ENCODE data around the gene DNAJA4.

The DNAJA4 gene

DNA sequence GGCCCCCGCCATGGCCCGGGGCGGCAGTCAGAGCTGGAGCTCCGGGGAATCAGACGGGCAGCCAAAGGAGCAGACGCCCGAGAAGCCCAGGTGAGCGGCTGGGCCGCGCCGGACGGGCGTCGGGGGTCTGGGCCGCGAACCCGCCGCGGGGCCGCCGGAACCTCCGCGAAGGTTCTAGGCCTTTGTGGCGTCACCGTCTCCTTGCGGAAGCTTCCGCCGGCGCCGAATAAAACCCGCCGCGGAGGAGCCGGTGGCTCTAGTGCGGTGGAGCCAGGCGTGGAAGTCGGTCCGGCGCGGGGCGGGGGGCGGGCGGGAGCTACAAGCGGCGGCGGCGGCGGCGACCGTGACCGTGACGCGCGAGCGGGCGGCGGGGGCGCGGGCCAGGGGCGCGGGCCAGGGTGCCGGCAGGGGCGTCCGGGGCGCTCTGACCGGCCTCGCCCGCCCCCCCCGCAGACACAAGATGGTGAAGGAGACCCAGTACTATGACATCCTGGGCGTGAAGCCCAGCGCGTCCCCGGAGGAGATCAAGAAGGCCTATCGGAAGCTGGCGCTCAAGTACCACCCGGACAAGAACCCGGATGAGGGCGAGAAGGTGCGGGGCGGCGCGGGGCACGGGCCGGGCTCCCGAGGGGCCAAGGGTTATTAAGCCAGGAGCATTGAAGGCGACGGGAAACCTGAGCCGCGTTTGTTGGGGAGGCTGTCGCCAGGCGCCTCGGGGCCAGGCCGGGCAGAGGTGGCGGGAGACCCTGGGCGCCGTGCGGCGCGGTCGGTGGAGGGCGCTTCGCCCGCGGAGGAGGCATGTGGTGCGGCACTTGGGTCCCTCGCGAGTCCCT, at the start of gene DNAJA4:
Gene DNAJA4 (plus strand): TSS at position 259 of the 833 bp plus-strand sequence. CDS start 202 bp downstream, at position 461.
- peak; percentile 50 for DNase-seq (ENCODE audit: low spot score)

- peak; percentile 22 for DNase-seq (ENCODE audit: low spot score)
Observed at GRCh38 chr15:78216276-78217104, 47.9 kb upstream of the DNAJA4 start.

GRCh38 chr15:78220713-78221112, 43.6 kb upstream of the DNAJA4 start:
- DNase-seq (ENCODE audit: low spot score), result no peak

DNA sequence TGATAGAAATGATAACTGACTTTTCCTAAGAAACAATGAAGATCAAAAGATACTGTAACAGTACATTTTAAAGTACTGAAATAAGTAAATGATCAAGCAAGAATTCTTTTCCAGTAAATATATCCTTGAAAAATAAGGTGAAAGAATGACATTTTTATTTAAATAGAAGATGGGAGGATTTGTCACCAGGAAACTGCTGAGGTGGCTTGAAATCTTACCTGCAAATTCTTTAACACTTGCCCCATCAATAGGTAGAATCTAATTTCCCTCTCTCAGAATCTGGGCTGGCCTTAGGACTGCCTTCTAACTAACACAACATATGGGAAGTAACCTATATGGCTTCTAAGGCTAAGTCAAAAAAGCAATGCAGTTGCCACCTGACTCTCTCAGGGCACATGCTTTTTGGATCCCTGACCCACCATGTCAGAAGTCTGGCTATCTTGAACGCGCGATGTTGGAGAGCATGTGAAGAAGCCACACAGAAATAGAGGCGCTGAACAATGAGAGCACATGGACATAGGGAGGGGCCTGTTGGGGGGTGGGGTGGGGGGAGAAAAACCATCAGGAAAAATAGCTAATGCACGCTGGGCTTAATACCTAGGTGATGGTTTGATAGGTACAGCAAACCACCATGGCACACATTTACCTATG, 41.5 kb upstream of the DNAJA4 start:
- no peak for DNase-seq (ENCODE audit: low spot score)

- DNase-seq (ENCODE audit: low spot score), result no peak
Observed at GRCh38 chr15:78223396-78224022, 40.9 kb upstream of the DNAJA4 start.

DNA sequence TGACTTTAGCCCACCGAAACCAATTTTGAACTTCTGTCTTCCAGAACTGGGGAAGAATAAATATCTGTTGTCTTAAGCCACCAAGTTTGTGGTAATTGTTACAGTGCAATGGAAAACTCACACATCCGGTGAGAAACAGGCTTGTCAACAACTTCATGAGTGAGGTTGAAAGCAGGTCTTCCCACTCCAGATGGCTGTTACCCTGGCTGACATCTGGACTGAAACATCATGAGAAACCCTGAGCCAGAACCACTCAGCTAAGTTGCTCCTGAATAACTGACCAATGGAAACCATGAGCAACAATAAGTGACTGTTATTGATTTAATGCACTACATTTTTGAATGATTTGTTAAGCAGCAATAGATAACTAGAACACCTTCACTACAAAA, 40.3 kb upstream of the DNAJA4 start:
- DNase-seq (ENCODE audit: low spot score), result no peak

GRCh38 chr15:78225783-78226541, 38.4 kb upstream of the DNAJA4 start:
- no peak for DNase-seq (ENCODE audit: low spot score)

GRCh38 chr15:78228356-78228996, 35.9 kb upstream of the DNAJA4 start:
- no peak for DNase-seq (ENCODE audit: low spot score)

- no peak for DNase-seq (ENCODE audit: low spot score)
Observed at GRCh38 chr15:78229431-78230406, 34.6 kb upstream of the DNAJA4 start.

- DNase-seq (ENCODE audit: low spot score), result no peak
Observed at GRCh38 chr15:78232951-78233350, 31.4 kb upstream of the DNAJA4 start.

GRCh38 chr15:78233496-78233895, 30.9 kb upstream of the DNAJA4 start:
- no peak for DNase-seq (ENCODE audit: low spot score)

DNA sequence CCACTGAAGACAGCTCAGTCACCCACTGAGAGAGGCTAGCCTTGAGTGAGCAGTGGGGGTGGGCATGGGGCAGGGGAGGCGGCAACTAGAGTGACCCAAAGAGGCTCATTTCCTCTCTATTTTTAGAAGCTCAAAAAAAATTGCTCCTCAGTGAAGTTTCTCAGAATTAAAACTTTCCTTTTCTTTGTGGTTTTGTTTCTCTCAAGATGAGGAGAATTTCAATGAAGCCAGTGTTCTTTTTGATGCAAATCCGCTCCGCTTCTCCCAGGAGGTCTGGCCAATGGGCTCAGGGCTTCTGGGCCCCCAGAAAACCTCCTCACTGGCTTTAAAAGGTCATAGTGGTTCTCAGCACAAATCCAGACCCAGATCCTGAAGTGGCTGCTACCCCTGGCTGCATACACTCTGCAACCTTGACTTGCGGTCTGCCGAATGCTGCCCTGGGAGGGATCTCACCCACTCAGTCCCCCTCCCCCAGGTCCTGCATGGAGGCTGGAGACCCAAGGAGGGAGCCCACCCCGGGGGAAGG, 29.8 kb upstream of the DNAJA4 start, which contains the start of gene ACSBG1:
Gene ACSBG1 (minus strand): TSS at position 51 of the 526 bp plus-strand sequence. CDS start 64 bp downstream, outside the sequence.
- peak; percentile 17 for DNase-seq (ENCODE audit: low spot score)

GRCh38 chr15:78236491-78236890, 27.9 kb upstream of the DNAJA4 start:
- DNase-seq (ENCODE audit: low spot score), result no peak

DNA sequence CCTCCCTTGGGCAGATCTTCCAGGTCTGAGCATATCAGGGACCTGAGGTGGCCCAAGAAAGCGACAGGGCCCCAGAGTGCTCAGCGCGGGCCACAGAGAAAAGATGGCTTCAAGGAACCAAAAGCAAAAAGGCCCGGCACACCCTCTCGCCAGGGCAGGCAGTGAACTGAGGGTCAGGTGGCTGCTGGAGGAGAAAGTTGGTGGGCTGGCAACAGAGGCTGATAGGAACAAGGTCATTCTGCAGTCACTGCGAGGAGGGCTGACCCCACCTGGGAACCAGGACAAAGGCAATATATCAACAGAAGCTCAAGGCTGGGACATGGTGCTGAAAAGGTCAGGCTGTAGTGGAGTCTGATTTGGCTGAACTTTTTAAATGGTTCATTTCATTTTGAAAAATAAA, 27.2 kb upstream of the DNAJA4 start:
- no peak for DNase-seq (ENCODE audit: low spot score)

DNA sequence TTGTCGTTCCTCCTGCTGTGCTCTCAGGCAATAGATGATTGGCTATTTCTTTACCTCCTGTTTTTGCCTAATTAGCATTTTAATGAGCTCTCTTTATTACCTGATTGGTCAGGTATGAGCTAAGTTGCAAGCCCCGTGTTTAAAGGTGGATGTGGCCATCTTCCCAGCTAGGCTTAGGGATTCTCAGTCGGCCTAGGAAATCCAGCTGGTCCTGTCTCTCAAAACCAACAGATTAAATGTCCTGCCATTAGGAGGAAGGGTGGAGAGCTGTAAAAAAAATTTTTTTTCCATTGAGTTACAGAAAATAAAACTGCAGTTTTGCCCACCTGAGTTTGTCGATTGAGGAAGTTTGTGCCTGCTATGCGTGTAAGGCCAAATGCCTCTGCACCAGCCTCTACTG, 24.6 kb upstream of the DNAJA4 start:
- no peak for DNase-seq (ENCODE audit: low spot score)

DNA sequence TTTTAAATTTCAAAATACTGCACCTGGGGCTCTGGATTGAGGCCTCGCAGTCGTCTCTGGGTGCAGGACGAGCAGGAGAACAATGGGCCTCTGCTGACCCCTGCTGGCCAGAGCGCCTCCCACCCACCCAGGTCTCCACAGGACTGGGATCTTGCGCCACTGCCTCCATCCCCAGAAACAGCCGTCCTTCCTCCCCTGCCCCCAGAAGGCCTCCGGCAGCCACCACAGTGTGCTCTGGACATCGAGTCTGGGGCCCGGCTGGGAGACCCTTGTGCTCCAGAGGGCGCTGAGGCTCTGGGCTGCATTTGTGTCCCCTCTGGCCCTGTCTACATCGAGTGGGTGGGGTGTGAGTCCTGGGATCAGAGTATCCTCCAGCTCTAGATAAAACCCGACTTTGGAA, 23.3 kb upstream of the DNAJA4 start:
- DNase-seq (ENCODE audit: low spot score), result peak; percentile 74

DNA sequence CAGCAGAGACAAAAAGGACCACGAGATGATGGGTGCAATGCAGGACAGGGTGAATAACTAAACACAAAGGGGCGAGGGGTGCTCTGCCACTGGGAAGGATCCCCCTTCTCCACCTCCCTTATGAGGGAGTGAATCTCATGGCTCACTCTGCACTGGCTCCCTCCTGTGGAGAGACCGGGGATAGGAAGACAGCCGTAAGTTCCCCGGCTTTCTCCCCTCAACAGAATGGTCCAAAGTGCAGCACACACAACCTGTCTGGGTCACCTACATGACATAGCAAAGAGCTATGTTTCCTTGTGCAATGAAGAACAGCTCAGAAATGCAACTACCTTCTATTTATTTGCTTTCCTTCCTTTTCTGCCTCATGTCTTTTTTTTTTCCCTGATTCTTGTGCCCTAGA, 22.2 kb upstream of the DNAJA4 start:
- peak; percentile 35 for DNase-seq (ENCODE audit: low spot score)

DNA sequence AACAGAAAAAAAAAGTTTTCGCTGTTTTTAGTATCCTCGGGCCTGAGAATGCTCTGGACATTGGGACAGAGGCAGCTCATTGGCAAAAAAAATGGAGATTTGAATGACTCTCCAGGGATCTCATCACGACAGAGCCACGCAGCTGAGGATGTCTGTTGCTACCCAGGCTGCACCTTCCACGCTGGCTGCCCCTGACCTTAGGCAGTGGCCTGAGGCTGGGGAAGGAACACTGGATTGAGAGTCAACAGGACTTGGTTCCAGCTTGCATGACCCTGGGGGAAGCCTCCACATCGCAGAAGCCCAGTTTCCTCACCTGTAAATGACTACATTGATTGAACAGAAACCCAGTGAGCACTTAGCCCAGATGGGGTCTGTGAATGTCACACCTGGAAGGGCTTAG, 21.3 kb upstream of the DNAJA4 start:
- no peak for DNase-seq (ENCODE audit: low spot score)

DNA sequence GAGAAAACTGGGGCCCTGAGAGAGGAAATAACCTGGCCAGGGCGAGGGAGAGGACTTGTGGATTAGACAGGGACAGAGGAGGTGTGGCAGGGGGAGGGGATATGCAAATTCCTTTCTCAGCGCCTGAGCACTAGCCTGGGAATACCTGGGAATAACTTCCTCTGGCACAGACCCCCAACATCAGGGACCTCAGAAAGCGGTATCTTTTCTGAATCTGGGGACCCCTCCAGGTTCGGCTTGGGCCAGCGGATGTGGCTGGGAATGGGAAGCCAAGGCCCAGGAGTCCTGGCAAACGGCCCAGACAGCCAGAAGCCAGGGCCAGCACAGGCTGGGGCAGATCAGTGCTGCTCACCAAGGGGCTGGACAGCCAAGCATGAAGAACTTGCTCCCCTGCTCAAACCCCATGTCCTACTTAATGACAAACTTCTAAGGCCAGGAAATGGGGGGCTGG, 20.8 kb upstream of the DNAJA4 start:
- peak; percentile 35 for DNase-seq (ENCODE audit: low spot score)
